LNCAP (cell line): ENCODE data around the gene GSTCD.

ENCODE experiments used
- TF ChIP-seq, protein P1 (sequence below): fragments of 450-650 bp; IDR thresholded peaks from 2 replicates; pipeline ENCODE4 v1.5.1; 2017; ENCODE audit warnings: mild to moderate bottlenecking

The GSTCD gene

DNA sequence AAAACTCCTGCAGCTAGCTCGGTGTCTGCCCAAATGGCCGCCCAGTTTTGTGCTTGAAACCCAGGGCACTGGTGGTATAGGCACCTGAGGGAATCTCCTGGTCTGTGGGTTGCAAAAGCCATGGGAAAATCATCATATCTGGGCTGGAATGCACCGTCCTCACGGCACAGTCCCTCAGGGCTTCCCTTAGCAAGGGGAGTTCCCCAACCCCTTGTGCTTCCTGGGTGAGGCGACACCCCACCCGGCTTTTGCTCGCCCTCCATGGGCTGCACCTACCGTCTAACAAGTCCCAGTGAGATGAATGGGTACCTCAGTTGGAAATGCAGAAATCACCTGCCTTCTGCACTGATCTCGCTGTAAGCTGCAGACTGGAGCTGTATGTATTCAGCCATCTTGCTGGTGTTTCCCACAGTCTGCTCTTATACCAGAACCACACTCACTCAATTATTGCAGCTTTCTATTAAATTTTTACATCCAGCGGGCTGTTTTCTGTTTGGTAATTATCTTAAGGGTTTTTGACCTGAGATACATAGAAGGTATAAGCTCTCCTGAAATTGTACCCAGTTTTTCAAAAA, 150.0 kb downstream of the GSTCD start:
- TF ChIP-seq, protein P1, sequence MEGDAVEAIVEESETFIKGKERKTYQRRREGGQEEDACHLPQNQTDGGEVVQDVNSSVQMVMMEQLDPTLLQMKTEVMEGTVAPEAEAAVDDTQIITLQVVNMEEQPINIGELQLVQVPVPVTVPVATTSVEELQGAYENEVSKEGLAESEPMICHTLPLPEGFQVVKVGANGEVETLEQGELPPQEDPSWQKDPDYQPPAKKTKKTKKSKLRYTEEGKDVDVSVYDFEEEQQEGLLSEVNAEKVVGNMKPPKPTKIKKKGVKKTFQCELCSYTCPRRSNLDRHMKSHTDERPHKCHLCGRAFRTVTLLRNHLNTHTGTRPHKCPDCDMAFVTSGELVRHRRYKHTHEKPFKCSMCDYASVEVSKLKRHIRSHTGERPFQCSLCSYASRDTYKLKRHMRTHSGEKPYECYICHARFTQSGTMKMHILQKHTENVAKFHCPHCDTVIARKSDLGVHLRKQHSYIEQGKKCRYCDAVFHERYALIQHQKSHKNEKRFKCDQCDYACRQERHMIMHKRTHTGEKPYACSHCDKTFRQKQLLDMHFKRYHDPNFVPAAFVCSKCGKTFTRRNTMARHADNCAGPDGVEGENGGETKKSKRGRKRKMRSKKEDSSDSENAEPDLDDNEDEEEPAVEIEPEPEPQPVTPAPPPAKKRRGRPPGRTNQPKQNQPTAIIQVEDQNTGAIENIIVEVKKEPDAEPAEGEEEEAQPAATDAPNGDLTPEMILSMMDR = no peak

DNA sequence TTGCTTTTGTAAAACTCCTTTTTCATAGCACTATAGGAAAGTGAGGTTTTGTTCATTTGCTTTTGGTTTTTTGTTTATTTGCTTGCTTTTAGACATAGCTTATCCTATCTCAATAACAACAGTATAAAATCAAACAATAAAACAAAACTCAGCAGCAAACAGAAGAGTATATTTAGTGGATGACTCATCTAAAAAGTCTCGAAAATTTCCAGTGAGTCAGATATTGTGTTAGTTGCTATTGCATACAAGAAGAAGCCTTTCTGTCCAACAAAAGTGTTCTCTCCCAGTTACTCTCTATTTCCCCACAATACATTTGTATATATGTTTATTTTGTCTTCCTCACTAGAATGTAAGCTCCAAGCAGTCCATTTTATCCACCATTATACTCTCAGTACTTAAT, 150.6 kb downstream of the GSTCD start:
- TF ChIP-seq, protein P1 = no peak

DNA sequence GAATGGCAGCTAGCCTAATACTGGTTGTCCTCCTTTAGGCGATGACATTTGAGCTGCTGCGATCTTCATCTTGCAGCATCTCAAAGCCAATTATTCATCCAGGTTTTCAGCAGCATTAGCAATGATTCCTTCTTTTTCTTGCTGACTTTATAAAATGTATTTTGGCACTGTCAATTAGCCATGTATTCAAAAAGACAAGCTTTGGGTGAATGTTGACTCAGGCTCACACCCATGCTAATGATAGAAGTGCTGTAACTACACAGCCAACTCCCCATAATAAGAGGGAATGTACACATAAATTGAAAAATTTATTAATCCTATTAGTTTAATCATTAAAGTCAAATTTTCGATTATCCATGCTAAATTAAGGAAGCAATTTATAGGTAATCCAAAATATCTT, 162.4 kb downstream of the GSTCD start:
- TF ChIP-seq, protein P1 = no peak

DNA sequence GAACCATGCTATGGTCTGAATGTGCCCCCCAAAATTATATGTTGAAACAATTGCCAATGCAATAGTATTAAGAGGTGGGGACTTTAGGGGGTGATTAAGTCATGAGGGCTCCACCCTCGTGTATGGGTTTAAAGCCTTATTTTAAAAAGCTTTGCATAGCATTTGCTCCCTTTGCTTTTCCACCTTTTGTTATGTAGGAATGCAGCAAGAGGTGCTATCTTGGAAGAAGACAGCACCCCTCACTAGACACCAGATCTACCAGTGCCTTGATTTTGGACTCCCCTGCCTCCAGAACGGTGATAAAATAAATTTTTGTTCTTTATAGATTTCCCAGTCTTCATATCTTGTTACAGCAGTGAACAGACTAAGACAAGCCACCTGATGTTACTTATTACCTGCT, 163.4 kb downstream of the GSTCD start:
- TF ChIP-seq, protein P1 = no peak

DNA sequence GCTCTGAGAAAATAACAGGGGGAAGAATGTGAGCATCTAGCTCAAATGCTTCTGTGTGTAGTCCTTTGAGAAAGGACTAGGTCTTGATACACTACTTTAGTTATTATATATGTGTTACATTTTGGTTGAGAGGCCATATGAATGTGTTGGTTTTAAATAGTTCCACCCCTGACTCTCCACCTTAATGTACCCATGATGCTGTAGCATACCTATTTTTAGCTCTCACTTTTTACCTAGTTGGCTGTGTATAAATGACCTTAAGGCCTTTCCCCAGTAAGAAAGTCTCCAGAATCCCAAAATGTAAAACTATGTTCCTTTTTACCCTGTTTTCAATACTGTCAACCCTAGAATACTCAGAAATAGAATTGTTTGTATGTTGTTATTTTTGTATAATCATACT, 166.6 kb downstream of the GSTCD start:
- TF ChIP-seq, protein P1 = no peak

DNA sequence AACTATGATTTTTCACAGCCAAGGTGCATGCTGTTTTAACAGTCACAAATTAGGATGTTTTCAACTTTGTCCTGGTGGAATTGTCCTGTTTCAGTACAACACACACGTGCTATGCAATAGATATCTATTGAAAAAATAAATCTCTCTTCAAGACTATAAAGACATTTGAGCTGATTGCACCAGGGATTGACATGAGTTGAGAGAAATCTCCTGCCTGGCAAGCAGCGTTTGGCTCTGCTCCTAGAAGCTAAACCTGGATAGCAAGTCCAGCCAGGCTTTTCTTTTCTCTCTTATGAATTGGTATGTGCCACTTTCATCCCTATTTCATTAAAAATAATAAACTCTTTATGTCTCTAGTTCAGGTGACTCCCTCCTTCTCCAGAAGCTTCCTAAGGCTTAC, 170.1 kb downstream of the GSTCD start:
- TF ChIP-seq, protein P1 = no peak

DNA sequence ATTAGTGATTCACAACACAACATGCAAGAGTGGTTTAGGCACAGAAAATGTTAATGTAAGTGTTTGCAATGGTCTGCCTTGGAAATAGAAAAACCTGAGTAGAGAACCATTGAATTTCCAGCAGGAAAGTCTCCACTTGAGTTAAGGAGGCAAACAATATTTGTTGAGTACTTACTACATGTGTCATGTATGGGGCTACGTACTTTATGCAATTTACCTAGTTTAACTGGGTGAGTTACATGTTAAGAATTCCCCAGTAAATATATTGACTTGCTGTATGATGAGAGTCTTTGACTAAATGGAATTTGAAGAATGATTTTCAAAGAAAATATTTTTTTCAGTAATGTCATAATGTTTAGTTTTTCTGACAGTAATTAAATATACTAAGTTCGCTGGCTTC, 178.9 kb downstream of the GSTCD start:
- TF ChIP-seq, protein P1 = no peak
